Fibroblast of lung (primary cell): Measurements from ENCODE around the gene HOXC9.

Experiments used
- EZH2 ChIP-seq: IDR thresholded peaks from 2 replicates; pipeline ENCODE4 v1.5.1; 2012; ENCODE audit warnings: low read length, control low read depth, mild to moderate bottlenecking; ENCODE audit errors: missing control alignments
- TF ChIP-seq, protein P1 (sequence below), 2 donors: IDR thresholded peaks in 1 of 2; conservative IDR thresholded peaks in 1 of 2; 1 replicate in 1 of 2; 2 replicates in 1 of 2; pipeline ENCODE4 v1.5.1; 2011 to 2012; ENCODE audit warnings: low read length in 2 of 2, control low read depth in 1 of 2, inconsistent platforms in 1 of 2, low read depth in 1 of 2, mild to moderate bottlenecking in 1 of 2

DNA sequence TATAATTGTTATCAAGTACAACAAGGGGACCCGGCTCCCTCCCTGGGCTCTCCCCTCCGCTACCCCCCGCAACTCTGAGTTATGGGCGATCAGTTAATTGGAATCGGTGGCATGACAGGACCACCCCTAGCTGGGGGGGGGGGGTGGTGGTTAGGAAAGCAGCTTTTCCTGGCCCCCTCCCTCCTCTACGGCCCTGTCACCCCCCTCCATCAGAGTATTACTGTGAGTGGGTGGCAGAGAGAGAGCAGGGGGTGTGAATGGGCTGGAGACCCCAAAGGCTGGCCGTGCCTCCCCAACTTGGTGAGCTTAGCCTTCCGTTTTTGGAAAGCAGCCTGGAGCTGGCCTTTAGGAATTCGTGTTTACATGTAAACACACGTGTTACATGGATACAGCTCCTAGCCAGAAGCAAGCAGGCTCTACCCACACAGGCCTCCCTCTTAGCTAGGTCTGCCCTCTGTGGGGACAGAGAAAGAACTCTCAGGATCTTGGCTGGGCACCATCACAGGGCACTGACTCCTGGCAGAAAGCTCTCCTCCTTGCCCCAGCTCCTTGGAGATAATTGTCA lies 52.6 kb downstream of the HOXC9 start:
- TF ChIP-seq, protein P1, sequence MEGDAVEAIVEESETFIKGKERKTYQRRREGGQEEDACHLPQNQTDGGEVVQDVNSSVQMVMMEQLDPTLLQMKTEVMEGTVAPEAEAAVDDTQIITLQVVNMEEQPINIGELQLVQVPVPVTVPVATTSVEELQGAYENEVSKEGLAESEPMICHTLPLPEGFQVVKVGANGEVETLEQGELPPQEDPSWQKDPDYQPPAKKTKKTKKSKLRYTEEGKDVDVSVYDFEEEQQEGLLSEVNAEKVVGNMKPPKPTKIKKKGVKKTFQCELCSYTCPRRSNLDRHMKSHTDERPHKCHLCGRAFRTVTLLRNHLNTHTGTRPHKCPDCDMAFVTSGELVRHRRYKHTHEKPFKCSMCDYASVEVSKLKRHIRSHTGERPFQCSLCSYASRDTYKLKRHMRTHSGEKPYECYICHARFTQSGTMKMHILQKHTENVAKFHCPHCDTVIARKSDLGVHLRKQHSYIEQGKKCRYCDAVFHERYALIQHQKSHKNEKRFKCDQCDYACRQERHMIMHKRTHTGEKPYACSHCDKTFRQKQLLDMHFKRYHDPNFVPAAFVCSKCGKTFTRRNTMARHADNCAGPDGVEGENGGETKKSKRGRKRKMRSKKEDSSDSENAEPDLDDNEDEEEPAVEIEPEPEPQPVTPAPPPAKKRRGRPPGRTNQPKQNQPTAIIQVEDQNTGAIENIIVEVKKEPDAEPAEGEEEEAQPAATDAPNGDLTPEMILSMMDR (conservative IDR thresholded peaks at IDR 0.05 in 1 of 2, IDR thresholded peaks at IDR 0.05 in 1 of 2; ENCODE audit: low read depth in 1 of 2, low read length in 2 of 2) = no peak
- TF ChIP-seq EZH2 = no peak
